Activated CD4-positive, alpha-beta memory T cell treated with anti-CD3 and anti-CD28 coated beads, Interleukin-2, amount 10 ng/mL, durations not matched to agents 7 days and 5 days (primary cell): ENCODE measurements around the gene CLIC6. TPM values are rescaled to one million over a fixed set of nuclear protein-coding genes. Genes with fewer than 3 reads are reported as not detected.
A peak's percentile ranks its signal among the peaks of the same experiment; 100 is the strongest.

Experiments
- CTCF ChIA-PET: fragments of 350-600 bp; sonication (Branson Sonifier 250); formaldehyde crosslinking; loops from one replicate; lab custom pipeline; 2021; ENCODE audit warnings: antibody characterized with exemption, inconsistent platforms; lab: Charles Lee
- POLR2A ChIA-PET: fragments of 350-600 bp; sonication (Branson Sonifier 250); formaldehyde crosslinking; loops from one replicate; lab custom pipeline; 2021; ENCODE audit warnings: antibody characterized with exemption; lab: Charles Lee
- DNase-seq: peaks from one replicate; pipeline ENCODE4 v3.0.0-alpha.2; 2020
- H3K27ac Mint-ChIP-seq: one replicate; pipeline ENCODE4 v1.8.0; 2021; ENCODE audit warnings: mild to moderate bottlenecking, mixed read lengths
- H3K27me3 Mint-ChIP-seq: one replicate; pipeline ENCODE4 v1.8.0; 2021; ENCODE audit warnings: mixed read lengths
- H3K36me3 Mint-ChIP-seq: one replicate; pipeline ENCODE4 v1.8.0; 2021; ENCODE audit warnings: low read depth, mixed read lengths
- H3K4me1 Mint-ChIP-seq: one replicate; pipeline ENCODE4 v1.8.0; 2021; ENCODE audit warnings: mixed read lengths
- H3K4me3 Mint-ChIP-seq: one replicate; pipeline ENCODE4 v1.8.0; 2021; ENCODE audit warnings: mild to moderate bottlenecking, mixed read lengths
- H3K9me3 Mint-ChIP-seq: one replicate; pipeline ENCODE4 v1.8.0; 2021; ENCODE audit warnings: mixed read lengths
- total RNA-seq, 2 experiments: library from RNA; stranded (reverse); gene quantifications; one replicate each; pipeline ENCODE4 v1.2.3, GENCODE V29; 2021

CLIC6 gene
- total RNA-seq, 2 experiments from 2014 or later: 0.08 TPM; not detected in 1

DNA sequence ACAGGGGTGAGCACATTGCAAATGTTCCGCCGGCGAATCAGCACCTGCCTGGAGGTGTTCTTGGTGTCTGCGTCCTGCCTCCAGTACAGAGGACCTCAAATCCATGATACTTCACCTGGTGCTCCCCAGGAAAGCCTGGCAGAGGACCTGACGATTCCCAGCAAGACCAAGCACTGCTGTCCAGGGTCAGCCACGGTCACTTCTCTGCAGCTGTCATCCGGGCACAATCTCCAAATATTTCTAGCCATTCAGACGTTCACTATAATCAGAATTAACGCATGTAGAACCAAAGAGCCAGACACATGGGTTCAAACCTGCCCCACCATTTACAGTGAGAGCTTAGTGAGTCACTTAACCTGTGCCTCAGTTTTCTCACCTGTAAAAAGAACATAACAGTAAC, 74.5 kb downstream of the CLIC6 start:
- Mint-ChIP-seq H3K27me3 (peaks cover 26% of the 10 kb centered on the region), H3K9me3 (no peaks in the 10 kb centered on the region), H3K27ac (no peak overlapping the region), H3K4me1 (peaks cover 4% of the 10 kb centered on the region), H3K36me3 (no peaks in the 10 kb centered on the region), H3K4me3 (no peak overlapping the region)
- no peak for DNase-seq
- POLR2A ChIA-PET: no interaction called here
- CTCF ChIA-PET: interaction anchor here (1.0 kb wide), 1 partner anchor 10 kb away, joined by 3 read pairs; no protein-coding TSS in a partner anchor

DNA sequence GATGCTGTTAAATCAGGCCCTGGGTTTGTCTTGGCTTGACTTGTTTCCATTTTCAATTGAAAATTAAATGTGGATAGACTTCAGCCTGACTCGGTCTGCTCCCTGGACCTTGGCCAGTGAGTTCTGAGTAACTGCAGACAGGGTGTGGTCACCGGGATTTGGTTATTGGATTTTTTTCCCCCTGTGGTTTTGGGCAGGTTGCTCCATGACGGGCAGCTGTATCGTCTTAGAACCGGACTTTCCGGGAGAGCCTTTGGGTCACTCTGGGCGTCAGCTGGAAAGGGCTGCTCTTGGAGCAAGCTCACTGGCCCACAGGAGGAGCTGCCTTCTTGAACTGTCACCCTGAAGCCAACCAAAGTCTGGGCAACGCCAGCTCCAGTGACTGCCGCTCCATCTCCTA, 75.0 kb downstream of the CLIC6 start:
- DNase-seq: no peak
- no peaks in the 10 kb centered on the region for H3K36me3 Mint-ChIP-seq

DNA sequence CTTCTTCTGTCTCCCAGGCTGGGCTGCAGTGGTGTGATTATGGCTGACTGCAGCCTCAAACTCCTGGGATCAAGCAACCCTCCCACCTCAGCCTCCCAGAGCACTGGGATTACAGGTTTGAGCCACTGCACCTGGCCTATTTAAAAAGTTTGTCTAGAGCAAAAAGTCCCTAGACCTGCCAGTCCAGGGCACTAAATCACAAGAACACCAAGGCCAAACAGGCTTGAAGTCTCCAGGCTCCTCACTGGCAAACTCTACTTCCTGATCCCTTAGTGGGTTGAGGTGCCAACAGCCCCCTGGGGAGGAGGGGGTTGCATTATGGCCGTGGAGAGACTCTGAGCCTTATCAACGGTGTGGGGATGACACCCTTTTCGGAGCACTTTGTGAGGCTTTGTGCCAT, 76.0 kb downstream of the CLIC6 start:
- no peaks in the 10 kb centered on the region for H3K9me3 Mint-ChIP-seq
- H3K4me1 Mint-ChIP-seq: peaks cover 4% of the 10 kb centered on the region
- no peak overlapping the region for H3K27ac Mint-ChIP-seq
- no peaks in the 10 kb centered on the region for H3K36me3 Mint-ChIP-seq
- peaks cover 25% of the 10 kb centered on the region for H3K27me3 Mint-ChIP-seq
- ChIA-PET POLR2A (interaction anchor here (1.0 to 1.4 kb wide), 2 partner anchors 143 to 293 kb away, joined by 4 to 11 read pairs; no protein-coding TSS in a partner anchor), CTCF (interaction anchor here (1.1 to 3.1 kb wide), 19 partner anchors 8 to 1095 kb away, joined by 3 to 31 read pairs (median 5); no protein-coding TSS in a partner anchor)
- no peak for DNase-seq
- no peak overlapping the region for H3K4me3 Mint-ChIP-seq

More for the DNA sequence above, 75.0 kb downstream of the CLIC6 start:
- Mint-ChIP-seq H3K4me1 (peaks cover 4% of the 10 kb centered on the region), H3K9me3 (no peaks in the 10 kb centered on the region), H3K27me3 (peaks cover 24% of the 10 kb centered on the region), H3K27ac (no peak overlapping the region), H3K4me3 (no peak overlapping the region)
- POLR2A ChIA-PET: no interaction called here
- CTCF ChIA-PET: interaction anchor here (1.0 kb wide), 1 partner anchor 10 kb away, joined by 3 read pairs; no protein-coding TSS in a partner anchor

DNA sequence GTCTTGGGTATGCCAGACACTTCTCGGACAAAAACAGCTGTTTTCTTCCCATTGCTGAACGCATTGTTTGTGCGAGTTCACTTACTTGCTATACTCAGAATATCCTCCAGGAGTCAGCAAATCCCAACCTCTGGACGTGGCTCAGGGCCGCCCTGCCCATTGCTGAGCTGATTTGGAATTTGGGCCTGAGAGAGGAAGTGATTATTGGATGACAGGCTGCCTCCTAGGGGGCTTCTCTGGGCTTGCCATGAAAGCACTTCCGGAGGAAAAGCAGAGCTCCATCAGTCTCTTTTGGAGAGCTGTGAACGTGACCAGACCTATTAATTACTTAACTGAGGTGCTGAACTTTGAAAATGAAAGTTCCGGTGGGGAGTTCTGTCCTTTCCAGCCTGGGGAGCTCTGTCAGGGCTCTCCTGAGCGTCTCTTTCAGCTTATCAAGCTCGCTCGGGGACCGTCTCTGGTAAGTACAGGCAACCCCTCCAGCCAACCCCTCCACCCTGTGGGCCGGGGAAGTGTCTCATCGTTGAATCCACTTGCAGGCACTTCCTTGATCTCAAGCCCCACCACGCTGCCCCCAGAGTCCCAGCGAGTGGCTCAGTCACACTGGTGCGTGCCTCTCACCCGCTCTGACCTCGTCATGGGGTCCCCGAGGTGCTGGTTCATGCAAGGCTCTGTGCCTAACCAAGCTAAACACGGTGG, 76.9 kb downstream of the CLIC6 start:
- Mint-ChIP-seq H3K27ac (no peak overlapping the region), H3K36me3 (no peaks in the 10 kb centered on the region), H3K27me3 (peaks cover 25% of the 10 kb centered on the region), H3K4me1 (peaks cover 4% of the 10 kb centered on the region), H3K4me3 (peak overlapping the region; percentile 3), H3K9me3 (no peaks in the 10 kb centered on the region)
- CTCF ChIA-PET: interaction anchor here (0.6 to 3.1 kb wide), 38 partner anchors 9 to 1282 kb away, joined by 3 to 31 read pairs (median 4); no protein-coding TSS in a partner anchor
- POLR2A ChIA-PET: interaction anchor here (0.9 to 1.4 kb wide), 4 partner anchors 142 to 655 kb away, joined by 3 to 11 read pairs (median 4); no protein-coding TSS in a partner anchor
- DNase-seq: peak; percentile 63

DNA sequence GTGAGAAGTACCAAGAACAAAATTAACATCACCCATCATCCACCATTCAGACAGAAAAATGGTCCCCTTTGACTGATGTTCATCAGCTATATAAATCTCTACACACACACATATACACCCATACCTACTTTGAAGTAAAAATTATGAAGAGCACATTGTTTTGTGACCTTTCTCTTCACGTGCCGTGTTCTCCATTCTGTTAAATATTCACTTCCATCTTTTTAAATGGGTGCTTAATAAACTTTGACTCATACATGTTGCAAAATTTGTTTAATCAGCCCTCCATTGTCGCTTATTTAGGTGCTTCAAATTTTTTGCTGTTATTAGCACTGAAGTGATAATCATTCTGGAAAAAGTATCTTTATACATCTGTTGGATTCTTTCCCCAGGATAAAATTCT, 80.1 kb downstream of the CLIC6 start:
- POLR2A ChIA-PET: no interaction called here
- Mint-ChIP-seq H3K36me3 (no peaks in the 10 kb centered on the region), H3K27ac (no peak overlapping the region), H3K27me3 (peaks cover 27% of the 10 kb centered on the region), H3K9me3 (no peaks in the 10 kb centered on the region), H3K4me3 (no peak overlapping the region), H3K4me1 (peaks cover 4% of the 10 kb centered on the region)
- no peak for DNase-seq
- CTCF ChIA-PET: no interaction called here

DNA sequence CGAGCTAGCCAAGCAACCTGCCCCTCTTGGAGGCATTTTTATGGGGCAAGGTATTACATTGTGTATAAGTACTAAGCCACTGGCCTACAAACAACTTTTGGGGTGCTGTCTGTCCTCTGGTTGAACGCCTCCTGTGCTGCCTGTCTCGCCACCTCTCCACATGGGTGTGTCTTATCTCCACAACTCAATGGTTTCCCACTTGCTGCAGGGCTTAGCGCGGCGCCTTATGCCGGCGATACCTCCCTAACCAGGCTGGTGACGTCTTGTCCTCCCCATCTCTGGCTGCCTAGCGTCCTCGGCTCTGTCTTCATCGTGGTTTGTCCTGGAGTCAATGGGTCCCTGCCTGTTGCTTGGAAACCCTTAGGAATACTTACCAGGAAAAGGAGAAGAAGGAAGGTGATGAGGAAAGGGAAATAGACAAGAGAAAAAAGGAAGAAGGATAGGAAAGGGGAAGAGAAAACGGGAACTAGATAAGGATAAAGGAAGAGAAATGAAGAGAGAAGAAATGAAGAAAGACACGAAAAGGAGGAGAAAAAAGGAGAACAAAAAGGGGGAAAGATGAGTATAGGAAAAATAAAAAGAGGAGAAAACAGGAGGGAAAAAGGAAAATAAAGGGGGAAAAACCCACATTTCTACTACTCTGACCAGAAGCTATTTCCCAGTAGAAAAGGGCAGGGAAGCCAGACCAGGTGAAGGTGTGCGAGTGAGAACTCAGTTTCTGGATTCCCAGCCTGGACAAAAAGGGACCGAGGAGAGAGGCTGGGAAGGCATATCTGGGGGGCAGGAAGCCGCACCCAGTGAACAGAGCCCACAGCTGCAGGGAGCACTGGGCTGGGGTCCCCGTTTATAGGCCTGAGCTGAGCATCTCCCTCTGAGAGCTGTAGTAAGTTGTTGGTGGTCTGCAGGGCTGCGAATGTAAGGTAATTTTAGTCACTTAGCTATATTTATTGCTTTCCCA, 86.2 kb downstream of the CLIC6 start:
- Mint-ChIP-seq H3K4me3 (no peak overlapping the region), H3K27me3 (peaks cover 35% of the 10 kb centered on the region), H3K27ac (no peak overlapping the region), H3K4me1 (no peaks in the 10 kb centered on the region), H3K9me3 (no peaks in the 10 kb centered on the region), H3K36me3 (no peaks in the 10 kb centered on the region)
- no peak for DNase-seq
- CTCF ChIA-PET: no interaction called here
- POLR2A ChIA-PET: interaction anchor here (0.7 kb wide), 1 partner anchor 452 kb away, joined by 3 read pairs; no protein-coding TSS in a partner anchor

DNA sequence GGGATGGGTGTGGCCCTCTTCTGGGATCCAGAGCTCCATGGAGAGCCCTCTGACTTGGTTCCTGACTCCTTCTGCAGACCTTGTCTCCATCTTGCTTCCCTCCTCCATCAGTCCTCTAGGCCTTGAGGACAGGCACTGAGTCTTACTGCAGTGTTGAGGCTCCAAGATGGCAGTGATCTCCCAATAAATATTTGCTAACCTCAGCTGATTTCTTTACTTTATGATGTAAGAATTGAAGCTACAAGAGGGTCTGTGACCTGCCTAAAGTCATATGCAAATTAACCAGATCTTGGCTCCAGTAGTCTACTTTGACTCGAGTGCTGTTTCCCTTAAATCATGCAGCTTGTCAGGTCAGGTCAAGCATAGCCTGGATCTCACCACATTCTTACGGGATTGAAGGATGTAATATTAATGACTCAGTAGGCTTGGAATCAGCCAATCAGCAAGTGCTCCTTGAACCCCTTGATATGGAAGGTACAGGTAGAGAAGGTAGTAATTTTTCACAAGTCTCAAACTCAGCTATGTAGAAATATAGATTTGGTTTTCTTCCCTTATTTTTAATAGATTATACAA, 93.0 kb downstream of the CLIC6 start:
- ChIA-PET CTCF (interaction anchor here (0.7 to 1.0 kb wide), 2 partner anchors 16 to 71 kb away, joined by 4 read pairs; no protein-coding TSS in a partner anchor), POLR2A (no interaction called here)
- Mint-ChIP-seq H3K36me3 (no peaks in the 10 kb centered on the region), H3K4me1 (no peaks in the 10 kb centered on the region), H3K9me3 (no peaks in the 10 kb centered on the region), H3K27ac (no peak overlapping the region), H3K4me3 (no peak overlapping the region), H3K27me3 (no peaks in the 10 kb centered on the region)
- no peak for DNase-seq

DNA sequence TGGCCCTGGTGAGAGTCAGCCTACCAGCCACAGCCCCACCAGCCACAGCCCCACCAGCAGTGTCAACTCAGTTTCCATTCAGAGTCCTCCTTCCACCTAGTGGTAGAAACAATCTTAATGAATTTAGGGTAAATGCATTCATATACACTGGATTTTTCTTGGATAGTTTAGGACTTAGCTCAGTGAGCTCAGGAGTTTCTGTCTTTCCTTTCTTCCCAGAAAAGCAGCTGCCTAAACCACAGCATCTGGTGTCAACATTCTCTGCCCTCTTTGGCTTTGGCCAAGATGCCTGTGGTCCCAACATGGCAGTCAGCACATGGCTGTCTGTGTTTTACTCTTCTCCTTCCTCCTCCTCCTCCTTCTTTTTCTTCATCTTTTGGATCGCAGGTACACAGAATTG, 94.0 kb downstream of the CLIC6 start:
- DNase-seq: no peak
- POLR2A ChIA-PET: no interaction called here

DNA sequence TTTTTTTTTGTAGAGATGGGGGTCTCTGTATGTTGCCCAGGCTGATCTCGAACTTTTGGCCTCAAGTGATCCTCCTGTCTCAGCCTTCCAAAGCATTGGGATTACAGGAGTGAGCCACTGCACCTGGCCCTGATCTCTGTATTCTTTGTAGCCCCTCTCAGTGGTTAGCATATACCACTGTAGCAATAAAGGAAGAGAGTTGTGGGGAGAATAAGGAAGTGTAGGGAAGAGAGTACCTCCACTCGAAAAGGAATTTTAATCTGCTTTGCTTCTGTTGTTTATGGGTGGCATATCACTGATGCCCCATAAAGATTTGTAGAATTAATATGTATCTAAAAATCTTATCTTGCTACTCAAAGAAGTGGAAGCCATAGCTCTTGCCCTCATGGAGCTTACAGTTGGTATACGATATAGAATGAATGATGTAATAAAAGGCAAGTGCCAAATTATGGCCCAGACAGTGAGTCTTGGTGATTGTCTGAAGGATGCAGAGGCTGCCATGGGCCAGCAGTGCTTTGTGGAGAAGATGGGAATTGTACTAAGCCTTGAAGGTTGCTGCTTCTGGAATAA, 96.0 kb downstream of the CLIC6 start:
- Mint-ChIP-seq H3K4me1 (no peaks in the 10 kb centered on the region), H3K9me3 (no peaks in the 10 kb centered on the region), H3K27me3 (peaks cover 5% of the 10 kb centered on the region), H3K27ac (no peak overlapping the region), H3K4me3 (no peak overlapping the region), H3K36me3 (no peaks in the 10 kb centered on the region)
- POLR2A ChIA-PET: no interaction called here
- CTCF ChIA-PET: no interaction called here
- DNase-seq: no peak

More for the DNA sequence above, 94.0 kb downstream of the CLIC6 start:
- H3K4me1 Mint-ChIP-seq: no peaks in the 10 kb centered on the region
- no peaks in the 10 kb centered on the region for H3K9me3 Mint-ChIP-seq
- H3K27ac Mint-ChIP-seq: no peak overlapping the region
- H3K36me3 Mint-ChIP-seq: no peaks in the 10 kb centered on the region
- H3K27me3 Mint-ChIP-seq: peaks cover 5% of the 10 kb centered on the region
- CTCF ChIA-PET: interaction anchor here (0.7 to 1.0 kb wide), 2 partner anchors 72 to 127 kb away, joined by 3 to 4 read pairs; no protein-coding TSS in a partner anchor
- no peak overlapping the region for H3K4me3 Mint-ChIP-seq

DNA sequence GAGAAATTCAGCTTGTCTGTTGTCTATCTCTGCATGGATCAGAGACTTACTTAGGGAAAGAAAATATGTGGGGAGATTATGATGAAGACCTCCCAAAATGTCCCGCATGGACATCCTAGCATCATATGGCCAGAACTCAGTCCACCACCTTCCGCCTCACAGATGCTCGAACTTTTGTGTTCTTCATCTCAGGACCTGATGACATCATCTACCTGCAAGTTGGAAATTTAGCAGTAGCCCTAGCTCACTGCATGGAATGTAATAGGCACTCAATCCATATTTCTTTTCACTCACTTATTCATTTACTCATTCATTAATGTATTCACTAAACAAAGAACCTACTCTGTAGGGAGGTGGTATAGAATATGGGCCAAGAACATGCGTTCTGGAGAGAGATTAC, 96.8 kb downstream of the CLIC6 start:
- DNase-seq: no peak
- H3K4me3 Mint-ChIP-seq: no peak overlapping the region
- no peaks in the 10 kb centered on the region for H3K4me1 Mint-ChIP-seq
- peaks cover 5% of the 10 kb centered on the region for H3K27me3 Mint-ChIP-seq
- H3K9me3 Mint-ChIP-seq: no peaks in the 10 kb centered on the region
- no peaks in the 10 kb centered on the region for H3K36me3 Mint-ChIP-seq
- ChIA-PET CTCF (interaction anchor here (1.3 kb wide), 1 partner anchor 20 kb away, joined by 5 read pairs; no protein-coding TSS in a partner anchor), POLR2A (no interaction called here)
- no peak overlapping the region for H3K27ac Mint-ChIP-seq

DNA sequence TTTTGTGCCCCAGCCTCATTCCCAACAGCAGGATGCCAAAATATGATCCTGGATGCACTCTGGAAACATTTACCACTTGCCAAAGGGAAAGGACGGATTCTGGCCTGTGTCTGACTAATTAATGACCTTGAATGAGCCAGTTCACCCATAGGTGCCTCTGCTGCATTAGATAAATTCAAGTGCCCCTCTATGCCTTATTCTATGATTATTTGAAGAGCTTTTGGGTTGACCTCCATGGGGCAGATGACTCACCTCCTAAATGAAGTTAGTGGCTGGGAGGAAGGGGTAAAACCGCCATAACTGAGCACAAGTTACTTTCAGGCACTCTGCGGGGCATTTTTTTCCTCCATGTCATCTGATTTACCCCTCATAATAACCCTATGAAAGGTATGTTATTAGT, 98.1 kb downstream of the CLIC6 start:
- Mint-ChIP-seq H3K9me3 (no peaks in the 10 kb centered on the region), H3K4me1 (no peaks in the 10 kb centered on the region), H3K27me3 (peaks cover 5% of the 10 kb centered on the region), H3K4me3 (no peak overlapping the region), H3K36me3 (no peaks in the 10 kb centered on the region), H3K27ac (no peak overlapping the region)
- POLR2A ChIA-PET: no interaction called here
- DNase-seq: no peak
- CTCF ChIA-PET: no interaction called here
